ENCODE data around the gene RNF207.

- no peak for TF ChIP-seq POLR2A (IDR thresholded peaks at IDR 0.05)
- TF ChIP-seq CTCF (IDR thresholded peaks at IDR 0.05), result no peak
These were observed 45.3 kb downstream of the RNF207 start for GRCh38 chr1:6251233-6251632.
